MCF 10A (cell line): ENCODE measurements around the gene MAD2L2. TPM values are rescaled to one million over a fixed set of nuclear protein-coding genes. Genes with fewer than 3 reads are reported as not detected.

ENCODE experiments used
- BruUV-seq: library from RNA; stranded (reverse); fragments of 400-500 nt; replicated peaks from 2 replicates; lab custom pipeline; 2021; lab: Mats Ljungman, UMichigan
- CTCF ChIA-PET: fragments of 300-600 bp; sonication (Branson Sonifier 250); formaldehyde crosslinking; extraction: SDS; loops from one replicate; lab custom pipeline; 2021; ENCODE audit warnings: antibody characterized with exemption, inconsistent platforms; lab: Yijun Ruan, JAX
- POLR2A ChIA-PET: fragments of 300-600, 350-650 bp; sonication (Branson Sonifier 250); formaldehyde crosslinking; extraction: SDS; loops from one replicate; lab custom pipeline; 2020; ENCODE audit warnings: antibody characterized with exemption, inconsistent platforms; lab: Yijun Ruan, JAX
- DNase-seq: peaks from one replicate; pipeline ENCODE4 v3.0.0-alpha.2; 2018; ENCODE audit not compliant: unreplicated experiment
- H3K27ac Mint-ChIP-seq: one replicate; pipeline ENCODE4 v1.8.0; 2022; ENCODE audit warnings: mild to moderate bottlenecking, low read depth, mixed read lengths; ENCODE audit not compliant: unreplicated experiment
- H3K27me3 Mint-ChIP-seq: one replicate; pipeline ENCODE4 v1.8.0; 2022; ENCODE audit warnings: mixed read lengths; ENCODE audit not compliant: insufficient read depth, unreplicated experiment
- H3K36me3 Mint-ChIP-seq: one replicate; pipeline ENCODE4 v1.8.0; 2022; ENCODE audit warnings: mild to moderate bottlenecking, moderate library complexity, mixed read lengths; ENCODE audit not compliant: insufficient read depth, unreplicated experiment
- H3K4me1 Mint-ChIP-seq: one replicate; pipeline ENCODE4 v1.8.0; 2022; ENCODE audit warnings: mixed read lengths; ENCODE audit not compliant: insufficient read depth, unreplicated experiment
- H3K4me3 Mint-ChIP-seq: one replicate; pipeline ENCODE4 v1.8.0; 2022; ENCODE audit warnings: mild to moderate bottlenecking, moderate library complexity, mixed read lengths; ENCODE audit not compliant: unreplicated experiment
- H3K9me3 Mint-ChIP-seq: one replicate; pipeline ENCODE4 v1.8.0; 2022; ENCODE audit warnings: mixed read lengths; ENCODE audit not compliant: unreplicated experiment
- intact Hi-C: fragments of 100-400 bp; cut with micrococcal nuclease; formaldehyde crosslinking; loops from 2 replicates; pipeline ENCODE4 v1.14.1; 2022
- total RNA-seq: library from RNA; stranded (reverse); gene quantifications from 2 replicates; pipeline ENCODE4 v1.2.3, GENCODE V29; 2022
- TF ChIP-seq, protein P1 (sequence below): fragments of 200-600 bp; IDR thresholded peaks from one replicate; pipeline ENCODE4 v1.8.0; 2022; ENCODE audit warnings: antibody characterized with exemption, mild to moderate bottlenecking; ENCODE audit not compliant: unreplicated experiment

MAD2L2 gene
- total RNA-seq, 1 experiment from 2014 or later, result 46.3 TPM

DNA sequence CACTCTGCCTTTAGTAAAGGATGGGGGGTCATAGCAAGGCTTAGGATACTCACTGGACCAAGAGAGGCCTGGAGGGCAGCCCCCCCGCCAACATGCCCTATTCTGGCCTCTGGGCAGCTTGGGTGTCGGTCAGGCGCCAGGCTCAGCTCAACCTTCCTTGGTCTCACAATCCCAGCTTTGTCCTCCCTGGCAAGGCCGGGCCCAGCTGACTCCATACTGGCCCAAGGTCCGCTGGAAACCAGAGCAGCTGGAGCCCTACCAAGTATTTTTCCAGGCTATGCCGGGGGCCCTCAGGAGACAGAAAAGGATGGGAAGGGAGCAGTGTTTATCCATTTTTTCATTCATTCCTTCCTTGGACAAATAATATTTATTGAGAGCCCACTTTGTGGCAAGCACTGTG lies 32.9 kb downstream of the MAD2L2 start:
- ChIA-PET POLR2A (interaction anchor here (0.5 to 1.9 kb wide), 2 partner anchors 386 to 610 kb away, joined by 3 to 5 read pairs; partner anchors contain the start of gene MTOR), CTCF (interaction anchor here (1.2 to 8.4 kb wide), 2 partner anchors 404 to 407 kb away, joined by 3 to 123 read pairs; no protein-coding TSS in a partner anchor)
- H3K9me3 Mint-ChIP-seq, result no peaks in the 10 kb centered on the region
- no peaks in the 10 kb centered on the region for H3K27me3 Mint-ChIP-seq
- H3K4me1 Mint-ChIP-seq, result no peaks in the 10 kb centered on the region
- intact Hi-C loops, result no loop called here
- no TSS peak for BruUV-seq
- H3K27ac Mint-ChIP-seq, result no peak overlapping the region
- H3K4me3 Mint-ChIP-seq, result no peak overlapping the region
- TF ChIP-seq, protein P1, sequence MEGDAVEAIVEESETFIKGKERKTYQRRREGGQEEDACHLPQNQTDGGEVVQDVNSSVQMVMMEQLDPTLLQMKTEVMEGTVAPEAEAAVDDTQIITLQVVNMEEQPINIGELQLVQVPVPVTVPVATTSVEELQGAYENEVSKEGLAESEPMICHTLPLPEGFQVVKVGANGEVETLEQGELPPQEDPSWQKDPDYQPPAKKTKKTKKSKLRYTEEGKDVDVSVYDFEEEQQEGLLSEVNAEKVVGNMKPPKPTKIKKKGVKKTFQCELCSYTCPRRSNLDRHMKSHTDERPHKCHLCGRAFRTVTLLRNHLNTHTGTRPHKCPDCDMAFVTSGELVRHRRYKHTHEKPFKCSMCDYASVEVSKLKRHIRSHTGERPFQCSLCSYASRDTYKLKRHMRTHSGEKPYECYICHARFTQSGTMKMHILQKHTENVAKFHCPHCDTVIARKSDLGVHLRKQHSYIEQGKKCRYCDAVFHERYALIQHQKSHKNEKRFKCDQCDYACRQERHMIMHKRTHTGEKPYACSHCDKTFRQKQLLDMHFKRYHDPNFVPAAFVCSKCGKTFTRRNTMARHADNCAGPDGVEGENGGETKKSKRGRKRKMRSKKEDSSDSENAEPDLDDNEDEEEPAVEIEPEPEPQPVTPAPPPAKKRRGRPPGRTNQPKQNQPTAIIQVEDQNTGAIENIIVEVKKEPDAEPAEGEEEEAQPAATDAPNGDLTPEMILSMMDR, result no peak
- no peaks in the 10 kb centered on the region for H3K36me3 Mint-ChIP-seq
- DNase-seq, result no peak

DNA sequence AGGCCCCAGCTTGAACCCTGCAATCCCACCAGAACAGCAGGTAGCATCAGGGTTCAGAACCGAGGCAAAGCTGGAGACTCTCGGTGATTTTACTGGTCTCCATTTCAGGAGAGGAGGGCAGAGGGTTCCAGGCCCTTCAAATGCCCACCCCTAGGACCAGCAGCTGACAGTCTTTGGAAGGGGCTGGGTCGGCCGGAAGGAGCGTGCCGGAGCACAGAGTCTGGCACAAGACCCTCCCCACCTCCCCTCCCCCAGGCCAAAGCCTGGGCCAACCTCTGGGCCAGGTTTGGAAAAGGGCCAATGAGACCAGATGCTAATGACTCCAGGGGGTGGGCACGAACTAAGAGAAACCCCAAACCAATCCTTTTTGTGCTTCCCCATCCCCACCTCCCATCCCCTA lies 33.6 kb downstream of the MAD2L2 start:
- H3K4me1 Mint-ChIP-seq, result no peaks in the 10 kb centered on the region
- intact Hi-C loops, result no loop called here
- TF ChIP-seq, protein P1, result no peak
- CTCF ChIA-PET, result interaction anchor here (8.4 kb wide), 1 partner anchor 406 kb away, joined by 123 read pairs; no protein-coding TSS in a partner anchor
- H3K27ac Mint-ChIP-seq, result no peak overlapping the region
- no peaks in the 10 kb centered on the region for H3K27me3 Mint-ChIP-seq
- POLR2A ChIA-PET, result interaction anchor here (1.9 kb wide), 1 partner anchor 385 kb away, joined by 5 read pairs; the partner anchor contains the start of gene MTOR
- no peaks in the 10 kb centered on the region for H3K9me3 Mint-ChIP-seq
- DNase-seq, result no peak
- BruUV-seq, result no TSS peak
- H3K36me3 Mint-ChIP-seq, result no peaks in the 10 kb centered on the region
- no peak overlapping the region for H3K4me3 Mint-ChIP-seq

DNA sequence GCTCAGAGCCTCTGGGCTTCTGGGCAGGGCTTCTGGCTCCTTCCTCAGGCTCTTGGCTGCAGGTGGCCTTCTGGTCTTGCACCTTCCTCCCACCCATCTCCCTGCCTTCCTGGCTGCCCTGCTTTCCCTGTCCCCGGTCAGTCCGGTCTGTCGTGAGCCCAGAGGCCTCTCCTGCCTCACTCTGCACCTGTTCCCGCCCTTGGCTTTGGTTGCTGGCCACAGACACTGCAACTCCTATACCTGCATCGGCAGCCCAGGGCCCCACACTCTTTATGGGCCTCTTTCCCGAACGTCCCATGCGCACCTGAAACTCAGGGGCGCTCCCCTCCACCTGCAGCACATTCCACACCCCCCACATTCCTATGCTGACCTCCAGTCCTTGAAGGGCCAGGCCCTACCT lies 34.6 kb downstream of the MAD2L2 start:
- intact Hi-C loops, result no loop called here
- H3K27ac Mint-ChIP-seq, result no peak overlapping the region
- ChIA-PET CTCF (interaction anchor here (0.6 to 8.4 kb wide), 16 partner anchors 9 to 746 kb away, joined by 3 to 123 read pairs (median 3); no protein-coding TSS in a partner anchor), POLR2A (interaction anchor here (1.0 to 2.7 kb wide), 2 partner anchors 9 to 405 kb away, joined by 4 to 7 read pairs; no protein-coding TSS in a partner anchor)
- H3K9me3 Mint-ChIP-seq, result no peaks in the 10 kb centered on the region
- H3K4me1 Mint-ChIP-seq, result no peaks in the 10 kb centered on the region
- H3K4me3 Mint-ChIP-seq, result no peak overlapping the region
- TF ChIP-seq, protein P1, result no peak
- H3K36me3 Mint-ChIP-seq, result no peaks in the 10 kb centered on the region
- no TSS peak for BruUV-seq
- no peak for DNase-seq
- H3K27me3 Mint-ChIP-seq, result no peaks in the 10 kb centered on the region

DNA sequence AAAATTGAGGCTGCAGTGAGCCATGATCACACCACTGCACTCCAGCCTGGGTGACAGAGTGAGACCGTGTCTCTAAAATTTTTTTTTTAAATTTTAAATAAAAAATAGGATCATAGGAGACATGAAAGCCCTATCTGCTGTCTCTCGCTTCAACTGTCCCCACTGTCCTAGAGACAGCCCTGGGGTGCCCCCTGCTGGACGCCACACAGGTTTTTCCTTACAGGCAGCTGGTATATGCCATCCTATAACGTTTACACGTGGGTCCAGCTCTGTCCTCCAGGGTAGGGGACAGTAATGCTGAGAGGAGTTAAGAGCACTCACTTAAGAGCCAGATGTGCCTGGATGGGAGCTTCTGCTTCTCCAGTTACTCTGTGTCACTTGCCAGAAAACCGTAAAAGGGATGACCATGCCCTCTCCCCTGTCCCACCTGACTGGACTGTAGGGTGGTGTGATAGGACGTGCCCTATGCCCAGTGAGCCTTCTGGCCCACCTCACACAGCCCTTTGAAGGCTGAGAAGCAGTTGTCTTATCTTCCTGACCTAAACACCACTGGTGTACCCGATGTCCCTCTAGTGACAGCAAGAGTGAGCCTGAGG lies 35.2 kb downstream of the MAD2L2 start:
- POLR2A ChIA-PET, result interaction anchor here (0.6 to 2.7 kb wide), 8 partner anchors 9 to 608 kb away, joined by 3 to 7 read pairs (median 4); partner anchors contain the start of gene MTOR
- Mint-ChIP-seq H3K36me3 (no peaks in the 10 kb centered on the region), H3K27me3 (no peaks in the 10 kb centered on the region), H3K27ac (no peak overlapping the region), H3K9me3 (no peaks in the 10 kb centered on the region), H3K4me1 (no peaks in the 10 kb centered on the region), H3K4me3 (no peak overlapping the region)
- CTCF ChIA-PET, result interaction anchor here (0.6 to 8.4 kb wide), 22 partner anchors 7 to 608 kb away, joined by 3 to 123 read pairs (median 3); partner anchors contain the start of gene FBXO2
- no TSS peak for BruUV-seq
- TF ChIP-seq, protein P1, result peak; percentile 88
- intact Hi-C loops, result loop anchor here (1.0 kb wide), 1 partner anchor 608 kb away; no protein-coding TSS in a partner anchor
- peak; percentile 84 for DNase-seq
